Muscle layer of colon (tissue), 2 donors: ENCODE results near the gene PCBP3.

ENCODE experiments used
- H3K27ac ChIP-seq: one replicate; pipeline ENCODE4 v1.7.0; 2013; ENCODE audit warnings: low read depth, mild to moderate bottlenecking, low read length, moderate library complexity
- H3K27me3 ChIP-seq, 2 donors: one replicate each; pipeline ENCODE4 v1.7.0; 2013; ENCODE audit warnings: low read length in 2 of 2, mild to moderate bottlenecking in 2 of 2; ENCODE audit not compliant: insufficient read depth in 2 of 2, control insufficient read depth in 1 of 2
- H3K36me3 ChIP-seq: one replicate; pipeline ENCODE4 v1.7.0; 2013; ENCODE audit warnings: mild to moderate bottlenecking, low read length; ENCODE audit not compliant: insufficient read depth
- H3K4me1 ChIP-seq: one replicate; pipeline ENCODE4 v1.7.0; 2013; ENCODE audit warnings: mild to moderate bottlenecking, low read length; ENCODE audit not compliant: insufficient read depth
- H3K4me3 ChIP-seq, 2 donors: one replicate each; pipeline ENCODE4 v1.7.0; 2013; ENCODE audit warnings: low read length in 2 of 2, low read depth in 1 of 2, mild to moderate bottlenecking in 1 of 2, moderate library complexity in 1 of 2
- H3K9ac ChIP-seq: one replicate; pipeline ENCODE4 v1.7.0; 2013; ENCODE audit warnings: low read length
- H3K9me3 ChIP-seq: one replicate; pipeline ENCODE4 v1.7.0; 2013; ENCODE audit warnings: mild to moderate bottlenecking, low read length
- donor health status: abdominal sarcoma.
- donor health status: Adenocarcinoma of cecum.

Gene PCBP3

DNA sequence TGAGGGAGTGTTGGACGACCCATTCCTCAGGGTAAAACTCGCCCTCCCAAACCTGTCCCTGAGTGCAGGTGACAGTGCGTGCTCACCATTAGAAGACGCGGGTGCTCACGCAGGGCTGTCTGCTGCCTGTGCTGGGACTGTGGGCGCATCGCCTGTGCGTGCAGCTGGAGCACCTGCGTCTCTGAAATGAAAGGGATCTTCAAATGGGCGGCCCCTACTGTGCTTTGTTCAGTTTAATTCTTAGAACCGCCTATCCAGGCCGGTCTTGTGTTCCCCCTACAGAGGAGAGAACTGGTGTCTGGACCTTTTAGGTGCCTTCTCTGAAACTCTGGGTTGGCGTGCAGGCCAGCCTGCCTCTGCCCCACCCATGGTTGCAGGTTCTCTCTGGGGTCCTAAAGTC is 125.8 kb downstream of the PCBP3 start:
- no peaks in the 10 kb centered on the region for H3K27me3 ChIP-seq
- H3K27ac ChIP-seq = no peak overlapping the region
- no peaks in the 10 kb centered on the region for H3K36me3 ChIP-seq
- H3K4me3 ChIP-seq = no peak overlapping the region
- peaks cover 8% of the 10 kb centered on the region for H3K4me1 ChIP-seq
- no peak overlapping the region for H3K9ac ChIP-seq
- H3K9me3 ChIP-seq = no peaks in the 10 kb centered on the region

DNA sequence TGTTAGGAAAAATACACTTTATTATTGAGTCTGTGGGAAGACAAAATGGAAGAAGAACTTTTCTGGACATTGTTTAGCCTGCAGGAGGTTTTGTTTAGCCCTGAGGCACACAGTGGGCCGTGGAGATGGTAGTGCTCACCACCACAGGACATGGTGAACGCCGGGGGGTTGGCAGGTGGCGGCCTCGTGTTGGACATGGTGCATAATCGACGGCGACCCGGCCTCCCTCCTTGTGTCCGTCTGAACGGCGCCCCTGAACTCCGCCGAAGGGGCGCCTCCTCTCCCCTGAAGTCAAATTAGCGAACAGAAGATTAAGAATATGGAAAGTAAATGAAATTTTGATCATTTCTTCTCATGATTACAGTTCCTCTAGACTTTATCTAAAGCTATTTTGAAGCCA is 126.4 kb downstream of the PCBP3 start:
- Histone ChIP-seq H3K9ac (no peak overlapping the region), H3K4me3 (no peak overlapping the region), H3K27ac (no peak overlapping the region), H3K9me3 (no peaks in the 10 kb centered on the region), H3K27me3 (no peaks in the 10 kb centered on the region), H3K4me1 (peaks cover 8% of the 10 kb centered on the region), H3K36me3 (no peaks in the 10 kb centered on the region)

- no peaks in the 10 kb centered on the region for H3K36me3 ChIP-seq
- no peak overlapping the region for H3K4me3 ChIP-seq
- no peaks in the 10 kb centered on the region for H3K27me3 ChIP-seq
- H3K4me1 ChIP-seq = peaks cover 8% of the 10 kb centered on the region
- H3K9me3 ChIP-seq = peaks cover 5% of the 10 kb centered on the region
- no peak overlapping the region for H3K27ac ChIP-seq
- no peak overlapping the region for H3K9ac ChIP-seq
Measured at GRCh38 chr21:45772180-45772579, 128.7 kb downstream of the PCBP3 start.

- H3K4me3 ChIP-seq = no peak overlapping the region
- no peak overlapping the region for H3K9ac ChIP-seq
Measured at GRCh38 chr21:45774291-45774690, 130.8 kb downstream of the PCBP3 start.

GRCh38 chr21:45776971-45777370 is 133.4 kb downstream of the PCBP3 start:
- Histone ChIP-seq H3K27ac (no peak overlapping the region), H3K9ac (no peak overlapping the region), H3K27me3 (no peaks in the 10 kb centered on the region), H3K4me1 (no peaks in the 10 kb centered on the region), H3K4me3 (no peak overlapping the region), H3K9me3 (peaks cover 10% of the 10 kb centered on the region), H3K36me3 (no peaks in the 10 kb centered on the region)

More at GRCh38 chr21:45774291-45774690, 130.8 kb downstream of the PCBP3 start:
- H3K9me3 ChIP-seq = peaks cover 10% of the 10 kb centered on the region
- no peaks in the 10 kb centered on the region for H3K4me1 ChIP-seq
- H3K27ac ChIP-seq = no peak overlapping the region
- no peaks in the 10 kb centered on the region for H3K27me3 ChIP-seq
- no peaks in the 10 kb centered on the region for H3K36me3 ChIP-seq

GRCh38 chr21:45778686-45779085 is 135.2 kb downstream of the PCBP3 start:
- H3K36me3 ChIP-seq = no peaks in the 10 kb centered on the region
- no peak overlapping the region for H3K27ac ChIP-seq
- H3K27me3 ChIP-seq = no peaks in the 10 kb centered on the region
- no peak overlapping the region for H3K9ac ChIP-seq
- peaks cover 10% of the 10 kb centered on the region for H3K9me3 ChIP-seq
- H3K4me1 ChIP-seq = no peaks in the 10 kb centered on the region
- H3K4me3 ChIP-seq = no peak overlapping the region

DNA sequence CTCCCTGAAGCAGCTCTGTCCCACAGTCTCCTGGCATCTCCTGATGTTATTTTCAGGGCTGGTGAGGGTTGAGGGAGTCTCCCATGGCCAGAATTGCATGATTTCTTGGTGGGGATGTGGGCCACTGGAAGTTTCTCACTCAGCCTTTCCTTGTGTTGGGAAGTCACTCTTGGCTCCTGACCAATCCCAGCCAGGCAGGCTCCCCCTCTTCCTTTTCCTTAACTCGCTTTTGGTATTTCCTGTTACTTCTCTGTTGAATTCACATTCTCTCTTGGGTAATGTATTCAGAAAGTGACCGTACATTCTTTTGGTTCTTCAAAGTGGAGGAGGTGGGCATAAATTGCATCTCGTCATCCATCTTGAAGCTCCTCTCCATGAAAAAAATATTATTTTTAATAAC is 135.7 kb downstream of the PCBP3 start:
- H3K9me3 ChIP-seq = peaks cover 10% of the 10 kb centered on the region
- H3K4me1 ChIP-seq = no peaks in the 10 kb centered on the region
- H3K36me3 ChIP-seq = no peaks in the 10 kb centered on the region

DNA sequence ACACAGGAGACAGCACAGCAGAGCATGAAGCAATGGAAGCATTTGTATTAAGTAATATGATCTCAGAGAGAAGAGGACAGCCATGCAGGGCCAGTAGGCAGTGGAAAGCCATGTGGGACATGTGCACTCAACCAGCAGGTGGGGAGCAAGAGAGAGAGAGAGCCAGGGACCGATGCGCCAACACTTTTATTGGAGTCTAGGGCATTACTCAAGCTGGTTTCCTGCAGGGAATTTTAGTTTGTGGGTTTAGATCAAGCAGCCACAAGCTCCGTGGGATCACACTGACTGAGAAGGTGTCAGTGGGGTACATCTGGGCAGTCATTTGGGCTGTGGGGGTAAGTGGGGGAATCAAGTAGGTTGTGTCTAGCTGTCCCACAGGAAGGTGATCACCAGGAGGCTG is 137.1 kb downstream of the PCBP3 start:
- H3K27ac ChIP-seq = no peak overlapping the region
- no peaks in the 10 kb centered on the region for H3K27me3 ChIP-seq
- H3K4me3 ChIP-seq = no peak overlapping the region
- no peaks in the 10 kb centered on the region for H3K36me3 ChIP-seq
- H3K9me3 ChIP-seq = peaks cover 10% of the 10 kb centered on the region
- H3K4me1 ChIP-seq = no peaks in the 10 kb centered on the region
- no peak overlapping the region for H3K9ac ChIP-seq

More for the DNA sequence above, 135.7 kb downstream of the PCBP3 start:
- Histone ChIP-seq H3K27ac (no peak overlapping the region), H3K4me3 (no peak overlapping the region), H3K27me3 (no peaks in the 10 kb centered on the region), H3K9ac (no peak overlapping the region)

DNA sequence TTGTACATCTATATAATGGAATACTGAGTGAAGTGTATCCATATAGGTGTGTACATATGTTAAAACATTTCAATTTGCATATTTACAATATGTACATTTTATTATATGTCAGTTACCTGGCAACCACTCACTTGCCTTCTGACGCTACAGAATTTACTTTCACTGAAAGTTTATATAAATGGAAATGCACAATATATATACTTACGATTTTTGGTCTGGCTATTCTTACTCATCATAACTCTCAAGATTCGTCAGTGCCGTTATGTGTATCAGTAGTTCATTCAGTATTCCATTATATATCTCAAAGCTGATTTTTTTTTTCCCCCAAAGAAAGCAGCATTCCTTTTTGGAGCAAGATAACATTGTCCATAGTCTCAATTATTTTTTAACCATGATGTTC is 138.2 kb downstream of the PCBP3 start:
- Histone ChIP-seq H3K9ac (no peak overlapping the region), H3K36me3 (no peaks in the 10 kb centered on the region), H3K4me3 (no peak overlapping the region), H3K9me3 (peaks cover 9% of the 10 kb centered on the region), H3K27ac (no peak overlapping the region), H3K4me1 (no peaks in the 10 kb centered on the region), H3K27me3 (no peaks in the 10 kb centered on the region)

DNA sequence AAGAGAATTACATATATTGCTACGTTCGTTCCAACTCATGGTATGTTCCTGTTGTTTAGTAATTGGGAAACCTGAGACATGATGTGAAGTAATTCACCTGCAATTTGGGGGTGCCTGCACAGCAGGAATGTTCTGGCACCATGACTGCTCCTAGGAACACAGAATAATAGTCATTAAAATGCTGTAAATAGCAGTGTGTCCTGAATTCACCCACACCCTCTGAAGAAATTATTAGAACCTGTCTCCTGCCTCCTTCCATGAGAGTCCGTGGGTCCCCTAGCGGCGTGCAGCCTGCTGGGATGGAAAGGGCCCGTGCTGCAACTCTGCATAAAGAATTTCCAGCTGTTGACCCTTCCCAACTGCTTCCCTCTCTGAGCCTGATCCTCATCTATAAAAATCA is 143.1 kb downstream of the PCBP3 start:
- Histone ChIP-seq H3K36me3 (no peaks in the 10 kb centered on the region), H3K27me3 (no peaks in the 10 kb centered on the region), H3K4me1 (no peaks in the 10 kb centered on the region), H3K4me3 (no peak overlapping the region), H3K9me3 (no peaks in the 10 kb centered on the region), H3K9ac (no peak overlapping the region), H3K27ac (no peak overlapping the region)

DNA sequence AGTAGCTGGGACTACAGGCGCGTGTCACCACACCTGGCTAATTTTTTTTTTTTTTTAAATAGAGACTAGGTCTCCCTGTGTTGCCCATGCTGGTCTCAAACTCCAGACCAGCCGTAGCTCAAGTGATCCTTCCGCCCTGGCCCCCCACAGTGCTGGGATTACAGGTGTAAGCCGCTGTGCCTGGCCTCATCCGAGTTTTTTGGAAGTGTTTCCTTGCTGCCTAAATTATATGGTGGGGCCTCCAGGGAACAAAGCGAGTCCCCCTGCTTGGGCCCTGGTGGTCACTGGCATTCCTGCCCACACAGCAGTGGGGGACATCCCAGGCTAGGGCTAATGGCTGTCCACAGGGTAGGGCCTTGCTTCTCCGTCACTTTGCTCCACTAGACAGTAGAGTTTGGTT is 143.8 kb downstream of the PCBP3 start:
- no peaks in the 10 kb centered on the region for H3K27me3 ChIP-seq
- no peaks in the 10 kb centered on the region for H3K4me1 ChIP-seq
- H3K27ac ChIP-seq = no peak overlapping the region
- no peak overlapping the region for H3K9ac ChIP-seq
- no peaks in the 10 kb centered on the region for H3K9me3 ChIP-seq
- H3K36me3 ChIP-seq = no peaks in the 10 kb centered on the region
- no peak overlapping the region for H3K4me3 ChIP-seq

DNA sequence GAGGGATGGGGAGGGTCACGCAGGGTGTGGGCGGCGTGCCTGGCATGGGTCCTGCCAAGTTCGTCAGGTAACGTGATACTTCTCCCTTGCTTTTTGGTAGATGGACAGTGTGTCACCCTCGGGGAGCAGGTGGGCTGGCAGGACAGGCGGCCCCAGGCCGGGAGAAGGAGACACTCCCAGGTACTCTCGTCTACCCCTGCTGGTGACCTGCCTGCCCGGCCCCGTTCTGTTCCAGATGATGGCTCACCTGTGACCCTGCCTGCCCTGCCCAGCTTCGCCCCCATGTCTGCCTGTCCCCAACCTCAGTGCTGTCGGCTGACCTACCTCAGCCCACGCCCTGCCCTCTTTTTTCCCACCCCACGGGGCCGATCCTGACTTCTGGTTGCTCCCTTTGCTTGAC is 144.7 kb downstream of the PCBP3 start:
- H3K9me3 ChIP-seq = no peaks in the 10 kb centered on the region
- H3K27me3 ChIP-seq = no peaks in the 10 kb centered on the region
- no peak overlapping the region for H3K9ac ChIP-seq
- no peak overlapping the region for H3K27ac ChIP-seq
- no peaks in the 10 kb centered on the region for H3K4me1 ChIP-seq
- no peak overlapping the region for H3K4me3 ChIP-seq
- H3K36me3 ChIP-seq = no peaks in the 10 kb centered on the region
